Tibial nerve (tissue), 4 donors: ENCODE data around the gene ZSCAN5B.
"Not testable (repeated sequence)": the region's sequence is repeated elsewhere in the genome, so short reads cannot be mapped to it uniquely, and the experiment has no call there.

Source experiments
- CTCF ChIP-seq, 5 experiments: fragments of 200-600 bp in 3 of 5; fragments of 450-650 bp in 2 of 5; sonication (generic) in 3 of 5; IDR thresholded peaks; one replicate each; pipeline ENCODE4 v1.5.1; 2016 to 2019; ENCODE audit warnings: antibody characterized with exemption in 5 of 5, mild to moderate bottlenecking in 3 of 5, moderate library complexity in 2 of 5
- EP300 ChIP-seq, 2 donors: sonication (generic); formaldehyde crosslinking; IDR thresholded peaks; one replicate each; pipeline ENCODE4 v1.6.1; 2017; ENCODE audit warnings: antibody characterized with exemption in 2 of 2, mild to moderate bottlenecking in 1 of 2

- not testable (repeated sequence) for TF ChIP-seq CTCF, EP300 (IDR thresholded peaks at IDR 0.05)
Observed at GRCh38 chr19:56210036-56210435, 12.5 kb upstream of the ZSCAN5B start.
